NCI-H82 treated with DMSO at 0.1 percent for 48 hours (cell line): ENCODE data around the gene MRPL11.

Experiments used
- DNase-seq: peaks from one replicate; lab custom pipeline; 2025; ENCODE audit not compliant: unreplicated experiment; lab: John Stamatoyannopoulos, UW

MRPL11 gene

DNA sequence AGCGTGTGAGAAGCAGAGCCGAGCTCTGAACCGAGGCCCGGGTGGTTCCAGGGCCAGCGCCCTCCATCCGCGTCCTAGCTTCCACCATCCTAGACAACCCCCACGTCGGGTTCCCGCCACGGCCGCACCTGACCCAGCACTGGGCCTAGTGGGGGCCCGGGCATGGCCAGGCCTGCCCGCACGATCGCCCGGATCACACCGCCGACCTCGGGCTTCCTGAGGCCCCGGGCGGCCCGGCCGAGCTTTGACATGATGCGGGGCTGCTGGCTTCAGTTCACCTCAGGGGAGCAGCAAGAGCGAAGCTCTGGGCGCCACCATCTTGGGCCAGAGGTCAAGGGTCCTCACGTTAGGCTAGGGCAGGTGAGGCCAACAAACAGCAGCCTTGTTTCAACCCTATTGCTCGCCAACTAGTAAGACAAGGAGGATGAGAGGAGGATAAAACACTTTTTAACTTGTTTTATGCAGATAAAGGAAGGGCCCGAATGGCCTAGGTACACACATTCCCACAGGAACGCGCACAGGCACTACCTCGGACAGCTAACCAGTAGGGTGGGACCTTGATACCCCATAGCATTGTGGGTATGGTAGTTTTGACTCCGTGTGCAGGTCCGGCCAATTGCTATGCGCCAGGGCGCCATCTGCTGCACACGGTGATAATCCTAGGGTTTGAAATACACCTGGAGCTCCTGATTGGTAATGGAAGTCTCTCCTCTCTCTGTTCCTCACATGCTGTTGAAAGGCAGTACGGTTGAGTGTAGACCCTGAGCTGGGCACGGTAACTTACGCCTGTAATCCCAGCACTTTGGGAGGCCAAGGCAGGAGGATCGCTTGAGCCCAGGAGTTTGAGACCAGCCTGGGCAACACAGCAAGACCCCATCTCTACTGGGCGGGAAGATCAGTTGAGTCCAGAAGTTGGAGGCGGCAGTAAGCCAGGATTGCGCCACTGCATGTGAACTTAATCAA lies at the start of gene MRPL11:
TSS of gene MRPL11 (minus strand) at position 345 of the 963 bp plus-strand sequence. CDS start at position 251, 94 bp downstream.
- DNase-seq: peak; percentile 88

DNA sequence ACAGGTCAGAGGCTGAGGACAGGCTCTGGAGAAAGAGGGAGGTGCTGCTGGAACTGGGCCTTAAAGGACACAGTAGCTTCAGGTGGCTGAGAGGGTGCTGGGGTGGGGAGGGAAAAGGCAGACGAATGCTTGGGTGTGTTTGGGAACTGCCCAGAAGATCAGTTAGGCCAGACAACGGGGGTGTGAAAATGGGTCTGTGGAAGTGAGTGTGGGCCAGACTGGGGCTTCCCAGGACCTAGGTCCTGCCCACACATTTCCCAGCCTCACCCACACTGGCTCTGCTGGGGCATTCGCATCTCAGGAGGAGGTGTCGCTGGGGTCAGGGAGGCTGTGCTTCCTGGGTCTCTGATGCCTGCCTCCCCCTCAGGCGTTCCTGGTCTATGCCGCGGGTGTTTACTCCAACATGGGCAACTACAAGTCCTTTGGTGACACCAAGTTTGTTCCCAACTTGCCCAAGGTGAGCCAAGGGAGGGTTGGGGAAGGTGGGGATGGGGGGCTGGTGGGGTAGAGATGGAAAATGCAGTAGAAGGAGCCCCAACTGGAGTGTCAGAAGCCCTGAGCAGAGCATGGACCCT lies 46.2 kb upstream of the MRPL11 start:
- no peak for DNase-seq

DNA sequence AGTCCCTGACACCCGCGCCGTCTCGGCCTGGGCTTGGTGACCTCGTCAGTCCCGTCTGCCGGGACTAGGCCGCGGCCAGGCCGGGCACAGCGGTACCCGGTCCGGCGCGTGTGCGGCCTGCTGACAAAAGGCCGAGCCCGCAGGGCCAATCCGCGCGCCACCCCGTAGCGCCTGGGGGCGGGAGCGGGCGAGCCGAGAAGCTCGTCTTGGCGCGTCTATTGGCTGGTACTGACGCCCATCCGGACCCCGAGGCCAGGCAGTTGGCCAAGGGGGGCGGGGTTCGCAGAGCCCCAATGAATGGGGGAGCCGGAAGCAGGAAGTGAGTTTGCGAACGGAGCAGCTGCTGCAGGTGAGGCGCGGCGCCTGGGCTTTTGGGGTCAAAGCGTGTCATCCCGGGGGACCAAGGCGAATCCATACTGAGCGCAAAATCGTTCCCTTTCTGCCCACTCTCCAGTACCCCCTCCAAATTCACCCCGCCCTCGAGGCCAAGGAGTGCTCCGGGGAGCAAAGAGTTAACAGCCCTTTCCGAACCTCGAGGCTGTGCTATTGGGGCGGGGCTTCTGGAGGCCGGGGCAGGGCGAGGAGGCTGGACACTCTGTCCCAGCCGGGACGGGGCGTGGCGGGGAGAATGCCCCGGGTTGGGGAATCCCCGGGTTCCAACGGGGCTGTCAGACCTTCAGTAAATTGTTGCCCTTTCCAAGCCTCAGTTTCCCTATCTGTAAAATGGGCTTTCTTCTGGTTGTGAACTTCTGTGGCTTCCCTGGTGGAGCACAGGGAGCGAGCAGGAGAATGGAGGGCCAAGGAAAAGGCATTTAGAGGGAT lies 41.7 kb upstream of the MRPL11 start, which contains the start of gene DPP3:
TSS of gene DPP3 (plus strand) at position 318 of the 822 bp plus-strand sequence. CDS start 1,767 bp downstream, outside the sequence.
- DNase-seq: peak; percentile 79

DNA sequence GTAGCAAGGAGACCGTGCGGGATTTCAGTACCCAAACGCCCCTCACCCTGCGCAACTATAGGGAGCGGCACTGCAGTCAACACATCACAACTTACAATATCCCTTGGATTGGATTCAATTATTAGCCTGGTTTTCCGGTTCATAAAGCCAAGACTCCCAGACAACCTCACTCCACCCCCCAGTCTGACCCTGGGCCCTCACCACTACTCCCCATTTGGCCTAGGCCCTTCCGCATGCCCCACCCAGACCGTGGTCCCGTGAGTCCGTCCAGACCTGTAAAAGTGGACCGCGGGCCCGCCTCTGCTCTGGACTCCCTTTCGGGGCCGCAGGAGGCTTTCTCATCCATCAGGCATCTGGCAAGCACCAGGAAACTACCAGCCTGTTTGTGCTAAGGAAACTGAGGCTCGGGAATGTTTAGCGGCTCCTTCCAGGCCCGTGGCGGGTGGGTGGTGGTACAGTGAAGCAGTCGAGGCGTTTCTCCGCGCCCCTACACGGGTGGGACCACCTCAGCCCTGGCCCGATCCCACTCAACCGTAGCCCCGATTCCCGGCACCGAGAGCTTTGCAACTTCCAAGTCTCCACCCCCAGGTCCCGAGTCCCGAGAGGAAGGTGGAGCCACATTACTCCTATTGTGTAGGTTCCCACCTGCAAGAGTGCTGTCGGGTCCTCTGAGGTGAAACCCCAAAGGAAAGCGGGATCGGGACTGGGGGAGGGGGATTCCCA lies 40.9 kb upstream of the MRPL11 start:
- DNase-seq: no peak

DNA sequence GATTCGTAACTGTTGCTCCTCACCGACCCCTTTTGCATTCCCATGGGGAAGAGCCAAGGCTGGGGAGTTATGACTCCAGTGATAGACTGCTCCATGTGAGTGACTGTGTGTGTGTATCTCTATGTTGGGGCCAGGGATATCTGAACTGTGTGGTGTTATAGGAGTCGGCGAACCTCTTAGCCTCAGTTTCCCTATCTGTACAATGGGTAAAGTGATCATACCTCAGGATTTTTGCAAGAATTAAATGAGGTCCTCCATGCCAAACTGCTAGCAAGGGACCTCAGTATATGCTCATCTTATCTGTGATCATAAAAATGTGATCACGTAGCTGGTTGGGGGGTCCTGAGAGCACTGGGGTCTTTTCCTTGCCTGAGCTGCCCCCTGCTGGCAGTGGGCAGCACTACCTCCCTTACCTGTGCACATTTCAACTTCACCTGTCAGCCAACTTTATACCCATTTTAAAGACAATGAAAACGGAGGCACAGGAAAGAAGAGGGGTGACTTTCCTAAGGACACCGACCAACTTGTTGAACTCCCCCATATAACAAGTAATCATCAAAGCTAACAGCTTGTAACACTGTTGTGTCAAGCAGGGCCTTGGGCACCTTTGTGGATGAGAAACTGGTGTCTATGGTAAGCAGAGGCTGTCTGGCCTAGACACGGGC lies 40.2 kb upstream of the MRPL11 start:
- DNase-seq: peak; percentile 7

DNA sequence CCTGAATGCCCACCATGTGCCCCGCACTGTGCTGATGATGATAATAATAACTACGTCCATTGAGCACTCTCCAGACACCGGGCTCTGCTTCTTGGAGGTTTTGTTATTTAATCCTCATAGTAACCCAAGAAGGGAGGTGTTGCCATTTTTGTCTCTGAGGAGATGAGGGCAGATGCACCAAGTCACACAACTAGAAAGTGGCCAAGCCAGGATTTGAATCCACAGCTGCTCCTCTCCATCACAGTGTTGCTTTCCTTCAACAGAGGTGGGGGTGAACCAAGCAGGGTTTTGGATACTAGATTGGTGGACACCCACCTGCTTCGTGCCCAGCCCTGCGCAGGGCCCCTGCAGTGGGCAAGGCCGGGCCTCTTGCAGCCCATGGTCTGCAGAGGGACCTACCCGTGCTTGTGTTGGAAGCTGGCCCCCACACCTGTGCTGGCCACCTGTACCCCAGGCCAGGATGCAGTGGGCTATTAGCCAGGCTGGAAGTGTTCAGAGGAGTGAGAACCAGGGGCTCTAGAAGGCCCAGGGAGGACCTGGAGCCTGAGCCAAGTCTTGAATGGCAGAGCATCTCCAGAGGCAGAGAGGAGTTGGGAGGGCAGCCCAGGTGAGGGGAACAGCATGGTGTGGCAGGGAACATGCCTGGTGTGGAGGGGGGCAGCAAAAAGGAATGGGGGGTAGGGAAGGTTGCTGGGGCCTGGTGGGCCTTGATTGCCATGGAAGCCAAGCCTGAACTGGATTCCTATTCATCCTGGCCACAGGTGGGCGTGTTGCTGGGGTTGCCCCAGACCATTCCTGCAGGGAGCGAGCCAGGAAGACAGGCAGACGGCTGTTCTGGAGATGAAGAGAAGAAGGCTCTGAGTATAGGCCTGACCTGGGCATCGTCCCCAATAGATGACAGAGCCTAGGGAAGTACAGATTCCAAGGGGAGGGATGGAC lies 38.9 kb upstream of the MRPL11 start:
- DNase-seq: no peak

DNA sequence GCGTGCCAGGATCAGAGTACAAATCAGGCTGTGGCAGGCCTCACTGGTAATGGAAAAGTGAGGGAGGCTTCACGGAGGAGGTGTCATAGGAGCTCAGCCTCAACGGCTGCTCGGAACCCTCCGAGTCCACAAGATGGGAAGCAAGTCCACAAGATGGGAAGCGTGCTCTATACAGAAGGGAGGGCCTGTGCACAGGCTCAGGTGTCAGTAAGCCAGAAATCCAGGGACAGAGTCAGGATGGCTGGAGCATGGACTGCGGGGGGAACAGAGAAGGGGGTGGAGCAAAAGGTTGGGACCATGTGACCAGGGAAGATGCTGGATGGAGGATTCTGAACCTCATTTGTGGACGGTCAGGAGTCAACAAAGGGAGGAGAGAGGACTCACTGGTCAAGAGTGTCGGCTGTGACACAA lies 38.2 kb upstream of the MRPL11 start:
- no peak for DNase-seq

DNA sequence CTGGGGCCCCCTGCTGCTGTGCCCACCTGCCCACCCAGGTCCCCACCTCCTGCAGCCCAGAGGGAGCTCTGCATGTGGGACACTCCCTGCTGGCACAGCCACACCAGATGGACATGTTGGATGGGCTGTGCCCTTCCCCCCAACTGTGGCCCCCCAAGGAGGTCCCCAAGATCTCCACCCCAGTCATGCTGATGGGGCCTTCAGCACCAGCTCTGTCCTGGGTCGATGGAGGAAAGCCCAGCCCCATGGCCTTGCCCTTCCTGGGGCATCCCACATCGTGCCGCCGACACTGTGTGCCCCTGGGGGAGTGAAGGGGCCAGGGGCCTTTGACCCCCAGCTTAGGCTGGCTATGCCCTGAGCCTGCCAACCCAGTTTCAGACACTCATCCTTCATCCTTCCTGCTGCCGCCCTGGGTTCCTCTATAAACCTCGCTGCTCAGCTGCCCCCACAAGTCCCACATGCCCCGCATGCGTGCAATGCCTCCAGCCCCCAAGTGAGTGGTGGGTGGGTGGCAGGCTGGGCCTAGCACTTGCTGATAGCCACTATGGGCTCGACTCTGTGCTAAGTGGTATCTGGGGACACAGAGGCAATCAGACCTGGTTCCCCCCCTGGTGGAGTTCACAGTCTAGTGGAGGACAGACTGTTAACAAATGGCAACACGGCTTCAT lies 37.7 kb upstream of the MRPL11 start:
- no peak for DNase-seq

DNA sequence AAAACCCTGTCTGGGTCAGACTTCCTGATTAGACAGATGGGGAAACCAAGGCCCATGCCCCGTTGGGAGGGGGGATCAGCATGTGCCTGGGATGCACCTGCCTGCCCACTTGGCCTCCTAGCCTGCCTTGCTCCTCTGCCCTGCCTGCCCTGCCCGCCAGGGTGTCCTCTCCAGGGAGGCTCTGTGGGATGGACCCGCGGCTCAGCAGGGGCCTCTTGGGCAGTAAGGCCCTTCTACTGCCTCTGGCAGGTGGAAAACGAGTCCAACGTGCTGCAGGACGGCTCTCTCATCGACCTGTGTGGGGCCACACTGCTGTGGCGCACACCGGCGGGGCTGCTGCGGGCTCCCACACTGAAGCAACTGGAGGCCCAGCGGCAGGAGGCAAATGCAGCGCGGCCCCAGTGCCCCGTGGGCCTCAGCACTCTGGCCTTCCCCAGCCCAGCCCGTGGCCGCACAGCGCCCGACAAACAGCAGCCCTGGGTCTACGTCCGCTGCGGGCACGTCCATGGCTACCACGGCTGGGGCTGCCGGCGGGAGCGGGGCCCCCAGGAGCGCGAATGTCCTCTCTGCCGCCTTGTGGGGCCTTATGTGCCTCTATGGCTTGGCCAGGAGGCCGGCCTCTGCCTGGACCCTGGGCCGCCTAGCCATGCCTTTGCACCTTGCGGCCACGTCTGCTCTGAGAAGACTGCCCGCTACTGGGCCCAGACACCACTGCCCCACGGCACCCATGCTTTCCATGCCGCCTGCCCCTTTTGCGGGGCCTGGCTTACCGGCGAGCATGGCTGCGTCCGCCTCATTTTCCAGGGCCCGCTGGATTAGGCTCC lies 36.9 kb upstream of the MRPL11 start:
- DNase-seq: no peak

DNA sequence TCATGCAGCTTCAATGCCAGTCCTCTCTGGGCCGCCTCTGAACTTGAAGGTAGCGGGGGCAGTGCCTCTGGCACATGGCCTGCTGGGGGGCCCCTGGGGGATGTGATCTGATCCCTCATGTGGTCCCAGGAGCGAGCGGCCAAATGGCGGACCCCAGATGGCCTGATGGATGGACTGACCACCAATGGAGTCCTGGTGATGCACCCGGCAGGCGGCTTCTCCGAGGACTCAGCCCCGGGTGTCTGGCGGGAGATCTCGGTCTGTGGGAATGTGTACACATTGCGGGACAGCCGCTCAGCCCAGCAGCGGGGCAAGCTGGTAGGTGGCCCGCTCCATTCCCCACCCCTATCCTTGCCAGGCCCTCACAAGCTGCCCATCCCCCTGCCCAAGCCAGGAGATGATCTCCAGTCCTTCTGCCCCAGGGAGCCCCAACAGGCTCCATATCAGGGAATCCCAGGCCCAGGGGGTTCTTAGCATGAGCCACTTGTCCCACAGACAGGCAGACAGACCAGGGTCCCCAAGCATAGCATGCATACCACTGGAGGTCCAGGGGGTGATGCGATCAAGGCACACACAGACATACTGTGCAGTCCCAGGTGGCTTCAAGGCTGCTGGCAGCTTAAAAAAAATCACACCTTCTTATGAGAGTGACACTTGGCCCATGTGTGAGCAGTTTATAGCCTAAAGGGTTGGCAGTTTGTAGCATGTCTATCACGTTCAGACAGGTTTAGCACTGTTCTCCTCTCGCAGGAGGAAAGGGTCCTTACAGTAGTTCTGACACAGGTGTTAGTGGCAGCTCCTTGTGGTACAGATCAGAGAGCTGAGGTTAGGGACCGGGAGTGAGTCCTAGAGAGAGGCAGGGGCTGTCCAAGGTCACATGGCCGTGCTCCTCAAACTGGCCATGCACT lies 35.2 kb upstream of the MRPL11 start:
- DNase-seq: no peak

DNA sequence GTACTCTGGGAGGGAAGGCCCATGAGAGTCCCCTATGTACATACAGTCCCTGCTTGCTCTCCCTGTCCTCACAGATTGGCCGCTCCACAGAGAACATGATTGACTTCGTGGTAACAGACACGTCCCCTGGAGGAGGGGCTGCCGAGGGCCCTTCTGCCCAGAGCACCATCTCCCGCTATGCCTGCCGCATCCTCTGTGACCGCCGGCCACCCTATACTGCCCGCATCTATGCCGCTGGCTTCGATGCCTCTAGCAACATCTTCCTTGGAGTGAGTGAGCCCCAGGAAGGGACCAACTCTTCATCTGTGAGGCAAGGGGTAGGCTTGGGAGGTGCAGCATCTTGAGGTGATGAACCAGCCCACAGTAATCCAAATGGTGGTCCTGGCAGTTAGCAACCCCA lies 34.5 kb upstream of the MRPL11 start:
- DNase-seq: no peak

DNA sequence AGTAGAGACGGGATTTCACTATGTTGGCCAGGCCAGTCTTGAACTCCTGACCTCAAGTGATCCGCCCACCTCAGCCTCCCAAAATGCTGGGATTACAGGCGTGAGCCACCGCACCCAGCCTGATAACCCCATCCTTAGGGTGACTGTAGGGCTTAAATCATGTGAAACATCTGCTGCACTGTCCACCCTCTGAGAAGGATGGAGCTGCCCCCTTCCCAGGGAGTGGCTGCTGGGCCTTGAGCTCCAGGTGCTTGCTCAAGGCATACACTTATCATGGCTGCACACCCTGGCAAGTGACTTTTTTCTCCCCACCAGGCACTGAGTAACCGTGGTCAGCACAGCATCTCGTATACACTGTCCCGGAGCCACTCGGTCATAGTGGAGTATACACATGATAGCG lies 33.4 kb upstream of the MRPL11 start:
- no peak for DNase-seq

DNA sequence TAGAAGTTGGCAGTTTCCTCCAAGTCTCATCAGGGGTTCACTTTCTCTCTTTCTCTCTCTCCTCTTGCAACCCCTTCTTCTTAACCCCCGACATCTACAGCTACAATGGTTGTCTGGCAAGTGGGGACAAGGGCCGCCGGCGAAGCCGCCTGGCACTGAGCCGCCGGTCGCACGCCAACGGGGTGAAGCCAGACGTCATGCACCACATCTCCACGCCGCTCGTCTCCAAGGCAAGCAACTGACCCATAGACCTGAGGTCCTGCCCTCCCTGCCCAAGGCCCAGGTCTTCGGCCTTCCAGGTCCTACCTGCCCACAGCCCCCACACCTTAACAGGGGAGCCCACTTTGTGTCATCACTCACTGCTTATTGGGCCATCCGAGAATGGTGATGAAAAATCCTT lies 32.5 kb upstream of the MRPL11 start:
- no peak for DNase-seq

DNA sequence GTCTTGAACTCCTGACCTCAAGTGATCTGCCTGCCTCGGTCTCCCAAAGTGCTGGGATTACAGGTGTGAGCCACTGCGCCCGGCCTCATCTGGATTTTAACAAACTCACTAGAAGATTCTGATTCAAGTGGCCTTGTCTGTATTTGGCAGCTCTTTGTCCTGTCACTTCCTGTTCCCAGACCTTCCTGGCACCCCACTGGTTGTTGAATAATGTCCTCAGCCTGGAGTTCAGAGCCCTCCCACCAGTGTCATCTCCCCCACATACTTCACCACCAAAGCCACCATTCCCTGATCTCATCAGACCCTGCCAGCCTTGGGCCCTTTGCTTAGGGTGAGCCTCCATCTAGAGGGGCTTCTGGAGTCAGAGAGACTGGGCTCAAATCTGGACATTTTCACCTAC lies 31.4 kb upstream of the MRPL11 start:
- DNase-seq: no peak

DNA sequence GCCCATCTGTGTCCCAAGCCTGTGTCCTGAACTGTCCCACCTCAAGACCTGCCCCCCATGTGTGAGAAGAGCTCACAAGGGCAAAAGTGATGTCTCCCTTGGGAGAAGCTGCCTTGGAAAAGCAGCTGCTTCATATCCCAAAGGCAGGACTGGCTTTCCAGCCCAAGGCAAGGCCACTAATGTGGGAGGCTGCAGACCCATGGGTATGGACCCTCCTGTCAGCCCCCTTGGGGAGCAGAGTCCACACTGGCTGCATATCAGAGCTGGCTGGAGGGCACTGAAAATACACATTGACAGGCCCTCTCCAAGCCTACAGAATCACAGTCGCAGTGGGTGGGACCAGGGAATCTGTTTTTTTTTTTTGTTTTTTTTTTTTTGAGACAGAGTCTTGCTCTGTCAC lies 30.8 kb upstream of the MRPL11 start:
- DNase-seq: no peak

DNA sequence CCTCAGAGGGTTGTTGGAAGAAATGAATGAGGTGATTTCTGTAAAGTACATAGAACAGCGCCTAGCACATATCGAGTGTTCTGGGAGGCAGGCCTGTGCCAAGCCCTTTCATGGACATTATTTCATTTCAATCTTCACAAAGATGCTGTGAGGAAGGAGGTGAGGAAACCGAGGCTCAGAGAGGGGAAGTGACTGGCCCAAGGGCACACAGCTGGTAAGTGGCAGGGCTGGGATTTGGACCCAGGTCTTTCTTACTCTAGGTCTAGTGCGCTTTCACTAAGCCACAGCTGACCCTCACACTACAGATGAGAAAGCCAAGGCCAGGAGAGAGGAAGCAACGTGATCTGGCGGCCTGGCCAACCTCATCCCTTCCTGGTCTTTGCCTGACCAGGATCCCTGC lies 30.0 kb upstream of the MRPL11 start:
- no peak for DNase-seq

DNA sequence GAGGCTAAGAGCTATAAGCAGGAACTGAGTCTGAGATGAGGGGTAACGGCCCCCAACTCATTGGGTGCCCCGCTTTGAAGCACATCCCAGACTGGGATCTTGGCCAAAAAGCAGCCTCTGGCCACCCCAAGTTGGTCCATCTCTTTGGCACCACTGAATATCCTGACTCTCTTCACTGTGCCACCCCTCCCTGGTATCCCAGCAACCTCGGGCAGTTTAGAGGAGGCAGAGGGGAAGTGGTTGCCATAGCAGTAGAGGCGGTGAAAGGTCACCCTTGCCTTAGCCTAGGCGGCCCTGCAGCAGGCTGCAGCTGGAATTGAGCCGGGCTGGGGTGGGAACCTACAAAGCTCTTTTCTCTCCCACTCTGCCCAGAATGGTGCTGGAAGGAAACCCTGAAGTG lies 29.1 kb upstream of the MRPL11 start:
- no peak for DNase-seq
